Peyer's patch (tissue), 4 donors: ENCODE data around the gene MYL7.

ENCODE experiments used
- CTCF ChIP-seq, 6 experiments: fragments of 450-650 bp in 4 of 6; fragments of 200-600 bp in 2 of 6; sonication (generic) in 1 of 6; IDR thresholded peaks; one replicate each; pipeline ENCODE4 v1.5.1; 2017 to 2019; ENCODE audit warnings: antibody characterized with exemption in 6 of 6, mild to moderate bottlenecking in 3 of 6, moderate library complexity in 1 of 6
- POLR2A ChIP-seq, 2 donors: fragments of 450-650 bp; IDR thresholded peaks; one replicate each; pipeline ENCODE4 v1.5.1; 2017; ENCODE audit warnings: antibody characterized with exemption in 2 of 2, mild to moderate bottlenecking in 2 of 2, moderate library complexity in 2 of 2

GRCh38 chr7:44097064-44097932 is 43.8 kb downstream of the MYL7 start:
- TF ChIP-seq CTCF (IDR thresholded peaks at IDR 0.05) (no peak), POLR2A (IDR thresholded peaks at IDR 0.05) (no peak)
